HuH-7 (cell line): ENCODE data around the gene ISG20.
A peak's percentile ranks its signal among the peaks of the same experiment; 100 is the strongest.
"Not testable (repeated sequence)": the region's sequence is repeated elsewhere in the genome, so short reads cannot be mapped to it uniquely, and the experiment has no call there.

Experiments
- DNase-seq: peaks from one replicate; pipeline ENCODE4 v3.0.0; 2011; ENCODE audit warnings: low spot score

Gene ISG20

GRCh38 chr15:88619796-88620195, 19.0 kb upstream of the ISG20 start:
- no peak for DNase-seq

DNA sequence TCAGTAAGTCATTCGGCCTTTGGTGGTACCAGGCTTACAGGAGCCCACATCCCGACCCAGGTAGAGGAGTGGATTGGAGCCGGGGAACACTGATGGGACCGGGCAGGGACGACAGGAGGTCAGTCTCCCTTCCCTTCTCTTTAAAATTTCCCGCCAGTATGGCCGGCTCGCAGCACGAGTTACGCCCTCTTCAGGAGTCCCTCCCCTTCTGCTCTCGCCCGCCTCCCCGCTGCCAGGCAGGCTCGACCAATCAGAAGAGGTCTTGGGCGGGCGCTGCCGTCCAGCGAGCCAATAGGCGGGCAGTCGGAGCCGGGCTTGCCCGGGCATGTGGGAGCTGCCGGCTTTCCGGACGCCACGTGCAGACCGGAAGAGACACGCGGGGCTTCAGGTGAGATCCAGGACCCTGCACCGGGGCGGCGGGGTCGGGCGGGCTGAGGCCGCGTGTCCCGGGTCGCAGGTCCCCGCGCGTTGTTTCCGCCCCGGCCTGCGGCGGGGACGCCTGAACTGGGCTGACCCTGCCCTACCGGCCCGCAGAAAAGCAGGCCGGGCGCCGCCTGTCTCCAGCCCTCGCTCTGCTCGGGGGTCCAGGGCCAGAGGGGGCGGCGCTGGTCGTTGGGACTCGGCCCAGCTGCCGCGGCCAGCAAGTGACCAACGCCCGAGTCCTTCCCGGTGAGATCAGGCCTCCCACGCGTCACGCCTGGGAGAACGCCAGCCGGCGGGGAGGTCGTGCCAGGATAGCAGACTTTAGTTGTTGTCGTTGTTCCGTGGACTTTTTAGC, 17.6 kb upstream of the ISG20 start, which contains the start of gene AEN:
AEN (plus strand) TSS at position 346 of the 778 bp plus-strand sequence. CDS start 4,870 bp downstream, outside the sequence.
- peak; percentile 99 for DNase-seq

DNA sequence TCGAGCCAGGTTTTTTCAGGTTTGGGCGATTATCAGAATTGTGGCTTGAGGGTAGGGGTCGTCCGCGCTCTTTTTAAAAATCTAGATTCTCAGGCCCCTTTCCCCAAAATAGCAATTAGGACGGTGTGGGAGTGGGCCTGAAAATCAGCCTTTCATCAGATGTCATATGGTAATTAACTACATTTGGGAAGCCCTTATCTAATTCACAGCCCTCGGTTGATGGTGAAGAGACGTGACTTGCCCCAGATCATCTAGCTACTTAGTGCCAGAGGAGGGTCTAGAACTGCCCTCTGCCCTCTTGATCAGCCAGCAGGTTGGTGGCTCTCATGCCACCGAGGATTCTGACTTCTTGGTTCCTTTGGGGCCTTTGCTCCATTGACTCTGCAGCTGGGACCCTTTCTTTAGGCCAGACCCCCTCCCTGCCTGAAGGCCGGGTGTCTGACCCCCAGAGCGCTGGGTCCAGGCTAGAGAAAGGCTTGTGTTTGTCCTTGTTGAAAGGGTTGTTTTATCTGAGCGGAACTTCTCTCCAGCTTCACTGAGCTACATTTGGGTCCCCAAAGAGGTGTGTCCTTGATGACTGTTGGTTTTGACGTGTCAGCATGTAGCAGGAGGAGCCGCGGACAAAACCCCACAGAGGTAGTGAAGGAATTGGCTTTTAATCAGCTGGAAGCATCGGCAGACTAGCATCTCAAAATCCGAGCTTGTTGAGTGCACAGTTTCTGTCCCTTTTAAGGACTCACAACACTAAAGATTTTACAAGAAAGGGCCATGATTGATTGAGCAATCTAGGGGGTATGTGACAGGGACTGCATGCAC, 16.8 kb upstream of the ISG20 start:
- DNase-seq = peak; percentile 46

GRCh38 chr15:88622605-88622975, 16.2 kb upstream of the ISG20 start:
- DNase-seq = no peak

GRCh38 chr15:88623061-88623460, 15.8 kb upstream of the ISG20 start:
- no peak for DNase-seq

GRCh38 chr15:88623632-88624031, 15.2 kb upstream of the ISG20 start:
- DNase-seq = no peak

DNA sequence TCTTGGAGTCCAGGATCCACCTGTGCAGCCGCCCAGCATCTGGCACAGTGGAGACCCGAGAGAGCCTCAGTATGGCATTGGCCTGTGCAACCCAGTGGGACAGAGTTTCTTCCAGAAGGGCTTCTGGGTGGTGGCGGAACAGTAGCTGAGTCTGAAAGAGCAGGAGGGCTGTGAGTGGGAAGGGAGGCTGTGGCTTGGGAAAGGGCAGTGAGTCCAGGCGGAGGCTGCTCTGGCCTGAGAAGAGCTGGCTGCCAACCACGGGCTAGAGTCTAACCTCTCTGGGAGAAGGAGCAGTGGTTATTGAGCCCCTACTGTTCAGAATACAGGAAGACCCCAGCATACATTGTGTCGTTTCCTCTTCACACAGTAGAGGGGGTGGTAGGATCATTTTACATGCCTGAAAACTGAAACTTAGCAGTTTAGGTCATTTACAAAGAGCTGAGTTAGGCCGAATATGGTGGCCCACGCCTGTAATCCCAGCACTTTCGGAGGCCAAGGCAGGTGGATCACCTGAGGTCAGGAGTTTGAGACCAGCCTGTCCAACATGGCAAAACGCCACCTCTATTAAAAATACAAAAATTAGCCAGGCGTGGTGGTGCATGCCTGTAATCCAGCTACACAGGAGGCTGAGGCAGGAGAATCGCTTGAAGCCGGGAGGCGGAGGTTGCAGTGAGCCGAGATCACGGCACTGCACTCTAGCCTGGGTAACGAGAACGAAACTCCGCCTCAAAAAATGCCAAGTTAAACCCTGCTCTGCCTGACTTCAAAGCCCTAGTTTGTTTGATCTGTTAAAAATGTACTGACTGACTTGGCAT, 14.5 kb upstream of the ISG20 start:
- peak; percentile 70 for DNase-seq

- DNase-seq = no peak
Observed at GRCh38 chr15:88624971-88625490, 13.8 kb upstream of the ISG20 start.

- DNase-seq = no peak
Observed at GRCh38 chr15:88625943-88626741, 12.7 kb upstream of the ISG20 start.

DNA sequence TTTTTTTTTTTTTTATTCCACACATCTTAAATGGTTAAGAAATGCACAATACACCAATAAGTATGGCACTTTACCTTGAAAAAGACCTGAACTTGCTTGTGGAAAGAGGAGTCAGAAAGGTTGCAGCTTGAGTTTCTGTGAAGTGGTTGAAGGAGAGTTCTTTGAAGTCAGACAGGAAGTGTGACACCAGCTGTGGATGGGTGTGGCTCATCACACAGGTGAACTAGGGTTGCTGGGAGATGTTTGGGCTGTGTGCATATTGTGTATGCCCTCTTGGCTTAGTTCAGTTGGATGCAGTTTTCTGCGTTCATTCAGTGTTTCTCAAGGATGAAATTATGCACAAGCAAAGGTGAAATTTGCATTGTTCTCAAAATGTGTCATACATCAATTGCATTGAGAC, 11.4 kb upstream of the ISG20 start:
- DNase-seq = no peak

- no peak for DNase-seq
Observed at GRCh38 chr15:88628018-88628654, 10.7 kb upstream of the ISG20 start.

DNA sequence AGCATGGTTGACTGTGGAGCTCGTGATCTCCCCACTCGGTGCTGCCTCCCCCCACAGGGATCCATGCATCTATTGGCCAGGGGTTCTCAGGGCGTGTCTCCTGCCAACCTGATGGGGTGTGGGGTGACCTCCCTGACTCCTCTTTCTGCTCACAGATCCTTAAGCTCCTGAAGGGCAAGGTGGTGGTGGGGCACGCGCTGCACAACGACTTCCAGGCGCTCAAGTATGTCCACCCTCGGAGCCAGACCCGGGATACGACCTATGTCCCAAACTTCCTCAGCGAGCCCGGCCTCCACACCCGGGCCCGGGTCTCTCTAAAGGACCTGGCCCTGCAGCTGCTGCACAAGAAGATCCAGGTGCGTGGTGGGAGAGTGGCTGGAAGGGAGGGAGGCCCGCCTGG, 9.7 kb upstream of the ISG20 start:
- no peak for DNase-seq

GRCh38 chr15:88630141-88630721, 8.6 kb upstream of the ISG20 start:
- DNase-seq = no peak

GRCh38 chr15:88630798-88631463, 7.9 kb upstream of the ISG20 start:
- DNase-seq = no peak

- DNase-seq = no peak
Observed at GRCh38 chr15:88631464-88632028, 7.3 kb upstream of the ISG20 start.

DNA sequence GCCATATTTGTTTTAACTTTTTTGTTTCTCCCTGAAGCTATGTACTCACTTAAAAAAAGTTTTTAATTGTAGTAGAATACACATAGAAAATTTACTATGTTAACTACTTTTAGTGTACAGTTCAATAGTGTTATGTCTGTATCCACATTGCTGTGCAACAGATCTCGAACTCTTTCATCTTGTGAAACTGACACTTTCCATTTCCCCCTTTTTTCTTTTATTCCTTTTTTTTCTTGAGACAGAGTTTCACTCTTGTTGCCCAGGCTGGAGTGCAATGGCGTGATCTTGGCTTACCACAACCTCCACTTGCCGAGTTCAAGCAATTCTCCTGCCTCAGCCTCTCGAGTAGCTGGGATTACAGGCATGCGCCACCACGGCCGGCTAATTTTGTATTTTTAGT, 6.0 kb upstream of the ISG20 start:
- DNase-seq = not testable (repeated sequence)

- DNase-seq = no peak
Observed at GRCh38 chr15:88634449-88634848, 4.4 kb upstream of the ISG20 start.

GRCh38 chr15:88635318-88635717, 3.5 kb upstream of the ISG20 start:
- DNase-seq = no peak

GRCh38 chr15:88636050-88636449, 2.8 kb upstream of the ISG20 start:
- DNase-seq = no peak

DNA sequence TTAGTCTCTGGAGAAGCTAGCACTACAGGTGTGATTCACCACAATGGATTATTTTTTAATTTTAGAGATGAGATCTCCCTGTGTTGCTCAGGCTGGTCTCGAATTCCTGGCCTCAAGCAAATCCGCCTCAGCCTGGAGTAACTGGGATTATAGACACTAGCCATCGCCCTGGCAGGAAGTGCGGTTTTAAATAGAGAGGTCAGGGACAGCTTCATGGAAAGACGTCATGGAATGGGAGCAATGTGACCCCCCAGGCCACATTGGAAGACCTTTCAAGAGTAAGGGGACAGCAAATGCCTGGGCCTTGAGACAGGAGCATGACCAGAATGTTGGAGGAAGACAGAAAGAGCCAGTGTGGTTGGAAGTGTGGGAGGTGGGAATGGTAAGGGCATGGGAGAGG, 2.2 kb upstream of the ISG20 start:
- DNase-seq = no peak
